Neural cell (in vitro differentiated cells): Measurements from ENCODE around the gene ACAD10. TPM values are rescaled to one million over a fixed set of nuclear protein-coding genes. Genes with fewer than 3 reads are reported as not detected.

ENCODE experiments used
- H2AFZ ChIP-seq: fragments of 200-600, 300-800 bp; sonication (generic), shearing (Covaris generic); 2 replicates; pipeline ENCODE4 v1.6.0; 2014; ENCODE audit warnings: low read depth, mild to moderate bottlenecking, antibody characterized with exemption, low read length, moderate library complexity
- H3F3A ChIP-seq: fragments of 200-600 bp; shearing (Covaris generic); 2 replicates; pipeline ENCODE4 v1.6.1; 2016; ENCODE audit warnings: mild to moderate bottlenecking, moderate library complexity, mixed read lengths, antibody characterized with exemption, low read length; ENCODE audit not compliant: insufficient read depth, poor library complexity, severe bottlenecking
- H3K27ac ChIP-seq: fragments of 200-600, 300-800 bp; sonication (generic), shearing (Covaris generic); 2 replicates; pipeline ENCODE4 v1.5.1; 2014; ENCODE audit warnings: mild to moderate bottlenecking, low read length, moderate library complexity
- H3K27me3 ChIP-seq: fragments of 300-800, 200-600 bp; sonication (generic), shearing (Covaris generic); 2 replicates; pipeline ENCODE4 v1.6.0; 2014; ENCODE audit warnings: mild to moderate bottlenecking, low read depth, low read length, moderate library complexity; ENCODE audit not compliant: insufficient read depth
- H3K36me3 ChIP-seq: fragments of 300-800, 200-600 bp; sonication (generic), shearing (Covaris generic); 2 replicates; pipeline ENCODE4 v1.5.1; 2014; ENCODE audit warnings: mild to moderate bottlenecking, antibody characterized with exemption, low read length, moderate library complexity; ENCODE audit not compliant: insufficient read depth
- H3K4me2 ChIP-seq: fragments of 300-800, 200-600 bp; sonication (generic), shearing (Covaris generic); 2 replicates; pipeline ENCODE4 v1.6.0; 2014; ENCODE audit warnings: mild to moderate bottlenecking, low read length
- H3K4me3 ChIP-seq: fragments of 300-800, 200-600 bp; sonication (generic), shearing (Covaris generic); 2 replicates; pipeline ENCODE4 v1.5.1; 2014; ENCODE audit warnings: mild to moderate bottlenecking, low read length, moderate library complexity
- H3K79me2 ChIP-seq: fragments of 200-600 bp; shearing (Covaris generic); replicated peaks from 2 replicates; pipeline ENCODE4 v1.6.0; 2014; ENCODE audit warnings: mild to moderate bottlenecking, low read length, moderate library complexity; ENCODE audit not compliant: insufficient read depth
- H3K9ac ChIP-seq: fragments of 300-800, 200-600 bp; sonication (generic), shearing (Covaris generic); 2 replicates; pipeline ENCODE4 v1.6.1; 2016; ENCODE audit warnings: mild to moderate bottlenecking, low read length, mixed read lengths
- H3K9me2 ChIP-seq: fragments of 200-600 bp; shearing (Covaris generic); 2 replicates; pipeline ENCODE4 v1.6.1; 2016; ENCODE audit warnings: mild to moderate bottlenecking, low read length, mixed read lengths; ENCODE audit not compliant: insufficient read depth
- H3K9me3 ChIP-seq: fragments of 200-600, 300-800 bp; sonication (generic), shearing (Covaris generic); 2 replicates; pipeline ENCODE4 v1.6.1; 2016; ENCODE audit warnings: mild to moderate bottlenecking, mixed run types, low read length, moderate library complexity, mixed read lengths
- H4K20me1 ChIP-seq: fragments of 200-600 bp; shearing (Covaris generic); 2 replicates; pipeline ENCODE4 v1.6.1; 2016; ENCODE audit warnings: mild to moderate bottlenecking, mixed run types; ENCODE audit not compliant: insufficient read depth
- EP300 ChIP-seq: fragments of 450-650 bp; conservative IDR thresholded peaks from 2 replicates; pipeline ENCODE4 v1.6.1; 2014; ENCODE audit warnings: antibody characterized with exemption, mild to moderate bottlenecking, moderate library complexity; ENCODE audit not compliant: poor library complexity, severe bottlenecking
- EZH2 ChIP-seq: fragments of 200-600, 300-800 bp; shearing (Covaris generic), sonication (generic); IDR thresholded peaks from 2 replicates; pipeline ENCODE4 v1.6.1; 2014; ENCODE audit warnings: antibody characterized with exemption, low read length, borderline replicate concordance, mild to moderate bottlenecking; ENCODE audit not compliant: insufficient read depth, poor library complexity, severe bottlenecking
- MXI1 ChIP-seq: fragments of 450-650 bp; conservative IDR thresholded peaks from 2 replicates; pipeline ENCODE4 v1.6.1; 2014; ENCODE audit warnings: antibody characterized with exemption, mild to moderate bottlenecking; ENCODE audit not compliant: poor library complexity, severe bottlenecking
- POLR2AphosphoS5 ChIP-seq: IDR thresholded peaks from 2 replicates; pipeline ENCODE4 v1.6.1; 2012
- RAD21 ChIP-seq: fragments of 450-650 bp; conservative IDR thresholded peaks from 2 replicates; pipeline ENCODE4 v1.6.1; 2014; ENCODE audit warnings: antibody characterized with exemption, mild to moderate bottlenecking, moderate library complexity
- REST ChIP-seq: IDR thresholded peaks from 2 replicates; pipeline ENCODE4 v1.6.1; 2012; ENCODE audit warnings: borderline replicate concordance
- SMC3 ChIP-seq: fragments of 450-650 bp; conservative IDR thresholded peaks from 2 replicates; pipeline ENCODE4 v1.6.1; 2014; ENCODE audit warnings: antibody characterized with exemption, mild to moderate bottlenecking, moderate library complexity; ENCODE audit not compliant: poor library complexity
- TAF1 ChIP-seq: IDR thresholded peaks from 2 replicates; pipeline ENCODE4 v1.6.1; 2012; ENCODE audit warnings: low read depth
- polyA plus RNA-seq: library from polyadenylated mRNA; depleted of rRNA; stranded (reverse); fragments of >200 nt; gene quantifications from 2 replicates; pipeline ENCODE4 v1.2.3, GENCODE V29; 2014
- TF ChIP-seq, protein P1 (sequence below): fragments of 450-650 bp; IDR thresholded peaks from 2 replicates; pipeline ENCODE4 v1.5.1; 2014; ENCODE audit warnings: antibody characterized with exemption, mild to moderate bottlenecking, moderate library complexity; ENCODE audit not compliant: poor library complexity, severe bottlenecking

ACAD10 gene
- polyA plus RNA-seq, 1 donor from 2014 or later = 25.7 TPM

- Histone ChIP-seq H3K79me2 (no peaks in the 10 kb centered on the region), H3K4me3 (no peak overlapping the region), H3K27ac (no peak overlapping the region), H3K9me2 (no peaks in the 10 kb centered on the region), H3K9me3 (no peaks in the 10 kb centered on the region), H2AFZ (no peak overlapping the region), H3K9ac (no peak overlapping the region), H3K36me3 (no peaks in the 10 kb centered on the region), H3F3A (no peaks in the 10 kb centered on the region), H3K4me2 (no peak overlapping the region), H3K27me3 (no peaks in the 10 kb centered on the region), H4K20me1 (no peaks in the 10 kb centered on the region)
- no peak for TF ChIP-seq RAD21
Measured at GRCh38 chr12:111803038-111803626, 117.3 kb downstream of the ACAD10 start.

DNA sequence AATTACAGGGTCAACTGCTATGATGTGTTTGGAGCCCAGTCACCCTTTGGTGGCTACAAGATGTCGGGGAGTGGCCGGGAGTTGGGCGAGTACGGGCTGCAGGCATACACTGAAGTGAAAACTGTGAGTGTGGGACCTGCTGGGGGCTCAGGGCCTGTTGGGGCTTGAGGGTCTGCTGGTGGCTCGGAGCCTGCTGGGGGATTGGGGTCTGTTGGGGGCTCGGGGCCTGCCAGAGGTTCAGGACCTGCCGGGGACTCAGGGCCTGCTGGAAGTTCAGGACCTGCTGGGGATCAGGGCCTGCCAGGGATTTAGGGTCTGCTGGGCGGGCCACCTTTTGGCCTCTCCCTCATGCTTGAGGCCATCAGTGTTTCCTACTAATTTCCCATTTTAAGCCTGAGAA, 118.0 kb downstream of the ACAD10 start:
- Histone ChIP-seq H3K36me3 (no peaks in the 10 kb centered on the region), H2AFZ (no peak overlapping the region), H3F3A (no peaks in the 10 kb centered on the region), H4K20me1 (no peaks in the 10 kb centered on the region), H3K4me2 (no peak overlapping the region), H3K27me3 (no peaks in the 10 kb centered on the region), H3K27ac (no peak overlapping the region), H3K9me3 (no peaks in the 10 kb centered on the region), H3K9me2 (no peaks in the 10 kb centered on the region), H3K4me3 (no peak overlapping the region), H3K79me2 (no peaks in the 10 kb centered on the region), H3K9ac (no peak overlapping the region)
- TF ChIP-seq RAD21 (no peak), EZH2 (no peak), EP300 (no peak), SMC3 (no peak), TAF1 (no peak), POLR2AphosphoS5 (no peak), MXI1 (no peak), REST (no peak)
- TF ChIP-seq, protein P1, sequence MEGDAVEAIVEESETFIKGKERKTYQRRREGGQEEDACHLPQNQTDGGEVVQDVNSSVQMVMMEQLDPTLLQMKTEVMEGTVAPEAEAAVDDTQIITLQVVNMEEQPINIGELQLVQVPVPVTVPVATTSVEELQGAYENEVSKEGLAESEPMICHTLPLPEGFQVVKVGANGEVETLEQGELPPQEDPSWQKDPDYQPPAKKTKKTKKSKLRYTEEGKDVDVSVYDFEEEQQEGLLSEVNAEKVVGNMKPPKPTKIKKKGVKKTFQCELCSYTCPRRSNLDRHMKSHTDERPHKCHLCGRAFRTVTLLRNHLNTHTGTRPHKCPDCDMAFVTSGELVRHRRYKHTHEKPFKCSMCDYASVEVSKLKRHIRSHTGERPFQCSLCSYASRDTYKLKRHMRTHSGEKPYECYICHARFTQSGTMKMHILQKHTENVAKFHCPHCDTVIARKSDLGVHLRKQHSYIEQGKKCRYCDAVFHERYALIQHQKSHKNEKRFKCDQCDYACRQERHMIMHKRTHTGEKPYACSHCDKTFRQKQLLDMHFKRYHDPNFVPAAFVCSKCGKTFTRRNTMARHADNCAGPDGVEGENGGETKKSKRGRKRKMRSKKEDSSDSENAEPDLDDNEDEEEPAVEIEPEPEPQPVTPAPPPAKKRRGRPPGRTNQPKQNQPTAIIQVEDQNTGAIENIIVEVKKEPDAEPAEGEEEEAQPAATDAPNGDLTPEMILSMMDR = no peak

GRCh38 chr12:111806304-111806703, 120.5 kb downstream of the ACAD10 start:
- no peaks in the 10 kb centered on the region for H3K27me3 ChIP-seq
- H2AFZ ChIP-seq = no peak overlapping the region
- no peaks in the 10 kb centered on the region for H4K20me1 ChIP-seq
- no peaks in the 10 kb centered on the region for H3F3A ChIP-seq
- H3K9ac ChIP-seq = no peak overlapping the region
- no peaks in the 10 kb centered on the region for H3K9me2 ChIP-seq
- no peak for TF ChIP-seq MXI1
- no peak for TF ChIP-seq TAF1
- TF ChIP-seq POLR2AphosphoS5 = no peak
- no peak for TF ChIP-seq EP300
- no peak for TF ChIP-seq REST
- TF ChIP-seq, protein P1 = no peak
- no peak for TF ChIP-seq RAD21
- no peak for TF ChIP-seq SMC3
- TF ChIP-seq EZH2 = no peak
- no peaks in the 10 kb centered on the region for H3K79me2 ChIP-seq
- H3K36me3 ChIP-seq = no peaks in the 10 kb centered on the region
- H3K4me2 ChIP-seq = no peak overlapping the region
- no peak overlapping the region for H3K4me3 ChIP-seq
- H3K27ac ChIP-seq = no peak overlapping the region
- no peaks in the 10 kb centered on the region for H3K9me3 ChIP-seq
